ENCODE data around the gene NPAT. TPM values are rescaled to one million over a fixed set of nuclear protein-coding genes. Genes with fewer than 3 reads are reported as not detected.
A peak's percentile ranks its signal among the peaks of the same experiment; 100 is the strongest.

NPAT gene
- total RNA-seq, 2 donors from 2014 or later = 21.8 to 23.8 TPM

DNA sequence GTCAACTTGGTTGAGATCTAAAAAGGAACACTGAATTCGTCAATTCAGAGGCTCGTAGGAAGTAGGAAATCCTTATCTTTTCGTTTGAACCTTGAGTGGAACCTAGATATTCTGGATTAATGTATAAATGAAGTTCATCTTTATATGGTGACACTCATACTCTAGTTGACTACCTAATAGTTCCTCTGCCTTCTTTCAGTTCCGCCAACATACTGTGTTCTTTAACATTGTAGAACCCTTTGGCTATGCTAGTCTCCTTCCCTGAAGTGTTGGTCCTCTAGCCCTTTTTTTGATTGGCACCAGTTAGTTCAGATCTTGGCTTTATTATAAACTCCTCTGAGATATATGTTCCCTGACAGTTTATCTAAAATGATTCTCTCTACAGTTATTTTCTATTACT is 1.9 kb upstream of the NPAT start:
- Mint-ChIP-seq H3K4me3 (no peak overlapping the region), H3K36me3 (ENCODE audit: low read depth) (peaks cover 7% of the 10 kb centered on the region), H3K27ac (no peak overlapping the region), H3K9me3 (no peaks in the 10 kb centered on the region), H3K4me1 (peaks cover 29% of the 10 kb centered on the region), H3K27me3 (ENCODE audit: insufficient read depth) (no peaks in the 10 kb centered on the region)
- WGBS, 2 experiments (ENCODE audit: insufficient coverage in 1 of 2, insufficient read length in 1 of 2) = 86 to 92% methylated on average over 1 to 4 of the region's 4 CpGs
- DNase-seq = no peak
- peak overlapping the region; percentile 95 for H3K4me3 ChIP-seq (ENCODE audit: low read length)
- TF ChIP-seq, protein P1, sequence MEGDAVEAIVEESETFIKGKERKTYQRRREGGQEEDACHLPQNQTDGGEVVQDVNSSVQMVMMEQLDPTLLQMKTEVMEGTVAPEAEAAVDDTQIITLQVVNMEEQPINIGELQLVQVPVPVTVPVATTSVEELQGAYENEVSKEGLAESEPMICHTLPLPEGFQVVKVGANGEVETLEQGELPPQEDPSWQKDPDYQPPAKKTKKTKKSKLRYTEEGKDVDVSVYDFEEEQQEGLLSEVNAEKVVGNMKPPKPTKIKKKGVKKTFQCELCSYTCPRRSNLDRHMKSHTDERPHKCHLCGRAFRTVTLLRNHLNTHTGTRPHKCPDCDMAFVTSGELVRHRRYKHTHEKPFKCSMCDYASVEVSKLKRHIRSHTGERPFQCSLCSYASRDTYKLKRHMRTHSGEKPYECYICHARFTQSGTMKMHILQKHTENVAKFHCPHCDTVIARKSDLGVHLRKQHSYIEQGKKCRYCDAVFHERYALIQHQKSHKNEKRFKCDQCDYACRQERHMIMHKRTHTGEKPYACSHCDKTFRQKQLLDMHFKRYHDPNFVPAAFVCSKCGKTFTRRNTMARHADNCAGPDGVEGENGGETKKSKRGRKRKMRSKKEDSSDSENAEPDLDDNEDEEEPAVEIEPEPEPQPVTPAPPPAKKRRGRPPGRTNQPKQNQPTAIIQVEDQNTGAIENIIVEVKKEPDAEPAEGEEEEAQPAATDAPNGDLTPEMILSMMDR (conservative IDR thresholded peaks at IDR 0.05) = no peak
- no peaks in the 10 kb centered on the region for H3K27me3 ChIP-seq (ENCODE audit: control insufficient read depth, insufficient read depth, low read length, poor library complexity, severe bottlenecking)
- peaks cover 7% of the 10 kb centered on the region for H3K4me1 ChIP-seq (ENCODE audit: control insufficient read depth, insufficient read depth, low read length)
- H3K9me3 ChIP-seq (ENCODE audit: control insufficient read depth, low read length) = no peaks in the 10 kb centered on the region
- peaks cover 9% of the 10 kb centered on the region for H3K36me3 ChIP-seq (ENCODE audit: control insufficient read depth, insufficient read depth, low read length)
- H3K27ac ChIP-seq (ENCODE audit: low read depth, low read length) = no peak overlapping the region
- H3K9ac ChIP-seq (ENCODE audit: extremely low read depth, low read length, poor library complexity, severe bottlenecking) = no peak overlapping the region

GRCh38 chr11:108223348-108224149 is 1.1 kb upstream of the NPAT start:
- TF ChIP-seq, protein P1 (conservative IDR thresholded peaks at IDR 0.05) = no peak
- H3K27me3 ChIP-seq (ENCODE audit: control insufficient read depth, insufficient read depth, low read length, poor library complexity, severe bottlenecking) = no peaks in the 10 kb centered on the region

DNA sequence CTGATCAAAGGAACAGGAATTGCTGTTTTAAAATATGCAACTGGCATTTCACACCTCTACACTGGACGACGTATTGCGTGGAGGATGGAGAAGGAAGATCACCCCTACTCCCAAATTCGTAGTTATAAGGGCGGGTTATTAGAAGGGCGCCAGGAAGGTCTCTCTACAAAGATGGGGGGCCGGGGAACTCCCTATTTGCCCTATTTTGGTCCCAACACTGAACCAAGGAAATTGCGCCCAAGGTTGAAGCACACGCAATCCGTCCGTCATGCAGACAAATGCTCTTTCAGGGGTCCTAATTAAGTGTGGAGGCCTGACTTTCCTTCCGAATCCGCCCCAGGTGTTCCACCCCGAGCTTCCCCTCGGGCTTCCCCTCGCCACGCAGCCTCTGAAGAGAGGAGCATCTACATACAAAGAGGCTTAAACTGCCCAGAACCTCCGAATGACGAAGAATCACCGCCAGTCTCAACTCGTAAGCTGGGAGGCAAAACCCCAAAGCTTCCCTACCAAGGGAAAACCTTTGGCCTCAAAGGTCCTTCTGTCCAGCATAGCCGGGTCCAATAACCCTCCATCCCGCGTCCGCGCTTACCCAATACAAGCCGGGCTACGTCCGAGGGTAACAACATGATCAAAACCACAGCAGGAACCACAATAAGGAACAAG is 396 bp downstream of the NPAT start:
- Histone ChIP-seq H3K9me3 (ENCODE audit: control insufficient read depth, low read length) (no peaks in the 10 kb centered on the region), H3K36me3 (ENCODE audit: control insufficient read depth, insufficient read depth, low read length) (no peaks in the 10 kb centered on the region), H3K27me3 (ENCODE audit: control insufficient read depth, insufficient read depth, low read length, poor library complexity, severe bottlenecking) (no peaks in the 10 kb centered on the region), H3K9ac (ENCODE audit: extremely low read depth, low read length, poor library complexity, severe bottlenecking) (peak overlapping the region; percentile 95), H3K4me1 (ENCODE audit: control insufficient read depth, insufficient read depth, low read length) (peaks cover 7% of the 10 kb centered on the region), H3K27ac (ENCODE audit: low read depth, low read length) (peak overlapping the region; percentile 93), H3K4me3 (ENCODE audit: low read length) (peak overlapping the region; percentile 99)
- 0% methylated on average over 15 to 29 of the region's 29 CpGs for WGBS, 2 experiments (ENCODE audit: insufficient coverage in 1 of 2, insufficient read length in 1 of 2)
- H3K9me3 Mint-ChIP-seq = no peaks in the 10 kb centered on the region
- no peak overlapping the region for H3K4me3 Mint-ChIP-seq
- DNase-seq = no peak
- H3K27ac Mint-ChIP-seq = peak overlapping the region; percentile 100
- no peaks in the 10 kb centered on the region for H3K27me3 Mint-ChIP-seq (ENCODE audit: insufficient read depth)
- H3K4me1 Mint-ChIP-seq = peaks cover 36% of the 10 kb centered on the region
- H3K36me3 Mint-ChIP-seq (ENCODE audit: low read depth) = no peaks in the 10 kb centered on the region
- TF ChIP-seq, protein P1 (conservative IDR thresholded peaks at IDR 0.05) = no peak

More at GRCh38 chr11:108223348-108224149, 1.1 kb upstream of the NPAT start:
- no peaks in the 10 kb centered on the region for H3K36me3 Mint-ChIP-seq (ENCODE audit: low read depth)
- Histone ChIP-seq H3K4me3 (ENCODE audit: low read length) (peak overlapping the region; percentile 95), H3K36me3 (ENCODE audit: control insufficient read depth, insufficient read depth, low read length) (peaks cover 2% of the 10 kb centered on the region), H3K27ac (ENCODE audit: low read depth, low read length) (peak overlapping the region; percentile 86), H3K9ac (ENCODE audit: extremely low read depth, low read length, poor library complexity, severe bottlenecking) (peak overlapping the region; percentile 68), H3K4me1 (ENCODE audit: control insufficient read depth, insufficient read depth, low read length) (peaks cover 7% of the 10 kb centered on the region), H3K9me3 (ENCODE audit: control insufficient read depth, low read length) (no peaks in the 10 kb centered on the region)
- no peak for DNase-seq
- no peaks in the 10 kb centered on the region for H3K27me3 Mint-ChIP-seq (ENCODE audit: insufficient read depth)
- no peaks in the 10 kb centered on the region for H3K9me3 Mint-ChIP-seq
- no peak overlapping the region for H3K4me3 Mint-ChIP-seq
- H3K4me1 Mint-ChIP-seq = peaks cover 34% of the 10 kb centered on the region
- WGBS, 2 experiments (ENCODE audit: insufficient coverage in 1 of 2, insufficient read length in 1 of 2) = 12% methylated on average over 20 of the region's 20 CpGs
- no peak overlapping the region for H3K27ac Mint-ChIP-seq
